Left kidney (tissue), 8 donors: ENCODE measurements around the gene PREX1. TPM values are rescaled to one million over a fixed set of nuclear protein-coding genes. Genes with fewer than 3 reads are reported as not detected.
"Not testable (repeated sequence)": the region's sequence is repeated elsewhere in the genome, so short reads cannot be mapped to it uniquely, and the experiment has no call there.

Experiments
- DNase-seq: peaks from one replicate; pipeline ENCODE4 v3.0.0-alpha.2; 2013
- long read RNA-seq, 8 donors: transcript quantifications; one replicate each; lab custom pipeline, GENCODE V29; 2026
- polyA plus RNA-seq: library from polyadenylated mRNA; unstranded; fragments of 120-200 nt; gene quantifications from one replicate; pipeline ENCODE4 v1.2.1, GENCODE V29; 2013; ENCODE audit not compliant: insufficient read length

Gene PREX1
- polyA plus RNA-seq = 11.7 TPM
- long read RNA-seq, donor 1, full-length matches to known transcripts = 2 of 2 reads
- long read RNA-seq, donor 1, partial matches to known transcripts = 0 of 2 reads
- long read RNA-seq, donor 1, other reads (novel, unspliced or antisense) = 0 of 2 reads
- long read RNA-seq, donor 2, partial matches to known transcripts = 0 of 1 reads
- long read RNA-seq, donor 2, other reads (novel, unspliced or antisense) = 0 of 1 reads
- long read RNA-seq, donor 3, full-length matches to known transcripts = 2 of 2 reads
- long read RNA-seq, donor 3, partial matches to known transcripts = 0 of 2 reads
- long read RNA-seq, donor 3, other reads (novel, unspliced or antisense) = 0 of 2 reads
- long read RNA-seq, donor 4 = 0 reads
- long read RNA-seq, donor 5, partial matches to known transcripts = 0 of 1 reads
- long read RNA-seq, donor 5, other reads (novel, unspliced or antisense) = 0 of 1 reads
- long read RNA-seq, donor 6, partial matches to known transcripts = 0 of 1 reads
- long read RNA-seq, donor 6, other reads (novel, unspliced or antisense) = 0 of 1 reads
- long read RNA-seq, donor 7 = 0 reads
- long read RNA-seq, donor 8 = 0 reads

- DNase-seq = peak; percentile 66
Measured at GRCh38 chr20:48827855-48828733, at the start of gene PREX1. Gene PREX1 (minus strand): TSS chr20:48827999. CDS start chr20:48827860, 139 bp downstream.

DNA sequence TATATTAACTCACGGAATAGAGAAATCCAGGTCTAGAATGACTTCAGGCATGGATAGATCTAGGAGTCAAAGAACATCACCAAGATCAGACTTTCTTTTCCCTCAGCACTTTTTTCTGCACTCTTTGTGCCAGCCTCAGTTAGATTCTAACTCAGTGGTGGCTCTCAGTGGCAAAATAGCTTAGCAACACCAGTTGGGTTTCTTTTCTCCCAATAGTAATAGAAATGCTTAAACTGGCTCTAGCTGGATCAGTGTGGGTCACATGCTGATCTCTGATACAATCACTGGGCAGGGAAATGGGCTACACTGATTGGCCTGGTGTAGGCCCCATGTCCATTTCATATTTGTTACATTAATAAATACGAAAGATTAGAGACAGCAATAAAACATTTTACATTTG is 49.5 kb upstream of the PREX1 start:
- no peak for DNase-seq

DNA sequence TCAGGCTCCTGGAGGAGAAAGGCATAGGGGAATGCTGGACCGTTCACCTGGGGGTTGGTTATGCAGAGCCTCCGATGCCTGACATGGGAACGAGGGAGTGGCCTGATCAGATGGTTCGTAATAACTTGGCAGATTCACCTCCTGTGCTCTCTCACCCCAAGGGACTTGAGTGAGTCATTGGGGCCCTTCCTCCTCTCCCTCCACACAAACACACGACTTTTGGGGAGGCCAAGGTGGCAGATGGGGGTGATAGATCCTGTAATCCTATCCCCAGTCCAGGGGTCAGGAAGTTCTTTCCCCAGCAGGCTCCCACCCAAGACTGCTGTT is 48.1 kb upstream of the PREX1 start:
- no peak for DNase-seq

DNA sequence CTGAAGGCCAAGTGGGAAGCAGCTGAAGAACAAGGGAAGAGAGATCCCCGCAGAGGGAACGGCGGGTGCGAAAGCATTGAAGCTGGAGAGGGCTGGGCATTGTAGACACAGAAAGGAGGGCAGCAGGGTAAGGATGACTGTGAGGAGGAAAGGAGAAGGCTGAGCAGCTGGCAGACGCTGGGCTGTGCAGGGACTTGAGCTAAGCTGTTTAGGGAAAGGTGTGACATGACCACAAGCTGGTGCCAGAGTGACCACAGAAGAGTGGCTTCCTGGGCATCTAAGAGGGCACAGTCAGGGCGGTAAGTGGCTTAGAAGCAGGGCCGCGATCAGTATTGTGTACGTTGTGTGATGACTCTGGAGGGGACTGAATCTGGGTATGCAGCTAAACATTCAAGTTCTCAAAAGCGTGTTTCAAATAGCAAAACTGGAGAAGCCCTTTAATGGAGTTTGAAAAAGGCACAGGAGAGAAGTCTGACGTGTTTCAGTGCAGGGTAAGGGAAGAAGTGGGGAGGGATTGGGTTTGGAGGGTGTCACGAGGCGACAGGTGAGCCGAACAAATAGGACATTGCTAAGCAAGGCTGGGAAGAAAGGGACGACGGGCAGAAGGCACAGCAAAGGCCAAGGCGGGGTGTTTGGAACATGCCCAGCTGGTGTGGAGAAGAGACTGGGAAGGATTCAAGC is 47.6 kb upstream of the PREX1 start:
- no peak for DNase-seq

DNA sequence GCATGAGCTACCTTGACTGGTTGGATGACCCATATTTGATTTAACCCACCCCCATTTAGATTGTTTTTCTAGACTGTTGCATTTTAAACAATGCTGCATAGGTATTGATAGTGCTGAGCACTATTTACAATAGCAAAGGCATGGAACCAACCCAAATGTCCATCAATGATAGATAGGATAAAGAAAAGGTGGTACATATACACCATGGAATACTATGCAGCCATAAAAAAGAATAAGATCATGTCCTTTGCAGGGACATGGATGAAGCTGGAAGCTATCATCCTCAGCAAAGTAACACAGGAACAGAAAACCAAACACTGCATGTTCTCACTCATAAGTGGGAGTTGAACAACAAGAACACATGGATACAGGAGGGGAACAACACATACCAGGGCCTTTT is 41.6 kb upstream of the PREX1 start:
- not testable (repeated sequence) for DNase-seq

- DNase-seq = no peak
Measured at GRCh38 chr20:48866936-48867335, 39.1 kb upstream of the PREX1 start.

GRCh38 chr20:48864738-48865318 is 37.0 kb upstream of the PREX1 start:
- no peak for DNase-seq

DNA sequence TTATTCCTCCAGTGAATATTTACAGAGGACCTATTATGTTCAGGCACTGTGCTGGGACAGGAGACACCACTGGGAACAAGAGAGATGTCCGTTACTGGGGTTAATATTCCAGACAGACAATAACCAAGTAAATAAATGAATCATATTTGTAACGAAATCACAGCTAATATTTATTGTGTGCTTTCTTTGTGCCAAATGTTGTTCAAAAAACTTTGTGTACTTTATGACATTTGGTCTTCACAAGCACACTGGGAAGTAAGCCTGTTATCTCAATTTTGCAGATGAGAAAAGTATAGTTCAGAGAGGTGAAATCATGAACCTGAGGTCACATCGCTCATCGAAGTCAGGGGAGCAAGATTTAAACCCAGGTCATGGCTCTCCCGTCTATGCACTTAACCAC is 36.5 kb upstream of the PREX1 start:
- no peak for DNase-seq

GRCh38 chr20:48862279-48862678 is 34.5 kb upstream of the PREX1 start:
- no peak for DNase-seq

GRCh38 chr20:48861444-48861843 is 33.6 kb upstream of the PREX1 start:
- no peak for DNase-seq

- DNase-seq = no peak
Measured at GRCh38 chr20:48858075-48858790, 30.4 kb upstream of the PREX1 start.

GRCh38 chr20:48856130-48856529 is 28.3 kb upstream of the PREX1 start:
- DNase-seq = no peak

- DNase-seq = no peak
Measured at GRCh38 chr20:48855046-48855445, 27.2 kb upstream of the PREX1 start.

DNA sequence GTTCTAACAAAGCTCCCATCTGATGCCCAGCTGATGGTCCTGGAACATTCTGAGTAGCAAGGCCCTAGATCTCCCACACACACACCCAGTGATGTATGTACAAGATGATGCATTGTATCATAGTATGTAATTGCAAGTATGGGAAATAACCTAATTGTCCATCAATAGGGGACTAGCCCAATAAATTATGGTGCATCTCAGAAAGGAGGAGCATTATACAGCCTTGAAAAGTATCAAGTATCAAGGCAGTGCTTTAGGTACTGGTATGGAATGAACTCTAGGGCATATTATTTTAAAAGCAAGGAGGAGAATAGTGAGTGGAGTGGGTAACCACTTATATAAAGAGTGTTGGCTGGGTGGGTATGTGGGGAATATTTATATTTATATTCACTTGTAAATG is 24.8 kb upstream of the PREX1 start:
- no peak for DNase-seq

DNA sequence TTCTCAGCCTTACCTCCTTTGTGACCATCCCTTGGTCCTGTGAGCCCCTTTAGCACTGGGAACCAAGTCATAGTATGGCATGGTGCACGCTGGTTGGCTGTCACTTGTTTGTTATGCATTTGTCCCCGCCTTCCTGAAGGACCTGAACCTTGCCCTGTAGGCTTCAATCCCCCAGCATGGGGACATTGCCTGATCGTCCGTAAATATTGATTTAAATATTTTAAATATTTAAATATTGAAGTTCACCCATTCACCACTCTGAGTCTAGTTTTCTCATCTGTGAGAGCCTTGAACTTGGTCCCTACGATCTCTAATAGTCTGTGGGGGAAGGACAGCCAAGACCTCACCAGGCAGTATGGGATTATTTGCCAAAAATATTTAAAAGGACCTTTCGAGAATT is 23.8 kb upstream of the PREX1 start:
- DNase-seq = no peak

DNA sequence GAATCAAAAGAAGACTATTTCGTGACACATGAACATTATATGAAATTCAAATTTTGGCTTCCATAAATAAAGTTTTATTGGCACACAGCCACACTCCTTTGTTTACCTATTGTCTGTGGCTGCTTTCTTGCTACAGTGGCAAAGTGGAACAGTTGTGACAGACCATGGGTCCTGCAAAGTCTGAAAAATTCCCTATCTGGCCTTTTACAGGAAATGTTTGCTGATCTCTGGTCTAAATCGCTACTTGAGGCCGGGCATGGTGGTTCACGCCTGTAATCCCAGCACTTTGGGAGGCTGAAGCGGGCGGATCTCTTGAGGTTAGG is 23.1 kb upstream of the PREX1 start:
- no peak for DNase-seq

DNA sequence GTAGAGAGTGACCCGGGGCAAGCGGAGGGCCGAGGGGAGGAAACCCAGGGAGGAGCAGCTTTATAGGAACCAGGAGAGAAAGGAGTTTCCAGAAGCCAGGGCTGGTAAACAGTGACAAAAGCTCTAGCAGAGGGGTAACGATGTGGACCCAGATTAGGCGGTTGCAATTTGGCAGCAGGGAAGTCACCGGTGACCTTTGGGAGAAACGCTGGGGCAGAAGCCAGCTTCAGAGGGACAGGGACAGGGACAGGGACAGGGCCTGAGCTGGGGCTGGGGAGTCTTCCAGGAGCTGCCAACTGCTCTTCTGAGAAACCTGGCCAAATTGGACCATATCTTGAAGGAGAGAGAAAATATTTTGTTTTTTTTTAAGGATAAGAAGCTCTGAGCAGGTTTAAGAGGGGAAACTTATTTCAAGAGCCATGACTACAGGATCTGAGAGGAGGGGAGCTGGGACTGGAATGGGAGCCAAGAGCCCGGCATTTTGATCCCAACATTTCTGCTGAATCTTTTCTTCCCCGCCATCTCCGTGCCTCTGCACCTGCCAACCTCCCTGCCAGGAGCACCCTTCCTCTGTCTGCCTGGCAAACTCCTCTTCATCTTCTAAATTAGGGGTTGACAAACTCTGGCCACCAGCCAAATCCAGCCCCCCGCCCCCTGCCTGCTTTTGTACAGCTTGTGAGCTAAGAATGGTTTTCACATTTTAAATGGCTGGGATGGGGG is 22.6 kb upstream of the PREX1 start:
- no peak for DNase-seq

DNA sequence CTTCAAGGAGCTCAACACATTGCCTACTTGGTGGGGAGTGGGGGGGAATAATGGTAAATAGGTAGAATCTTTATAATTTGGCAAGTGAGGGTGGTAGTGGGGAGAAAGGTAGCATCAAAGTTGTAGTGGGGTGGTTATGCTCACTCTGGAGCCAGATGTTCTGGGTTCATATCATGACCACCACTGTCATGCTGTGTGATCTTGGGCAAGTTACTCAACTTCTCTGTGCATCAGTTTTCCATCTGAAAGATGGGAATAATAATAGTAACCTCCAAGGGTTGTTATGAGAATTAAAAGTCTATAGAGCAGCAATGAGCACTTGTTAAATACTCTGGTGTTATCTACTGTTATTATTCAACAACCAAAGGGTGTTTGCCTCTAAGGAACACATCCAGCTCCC is 22.0 kb upstream of the PREX1 start:
- no peak for DNase-seq

- DNase-seq = no peak
Measured at GRCh38 chr20:48849299-48849698, 21.5 kb upstream of the PREX1 start.

DNA sequence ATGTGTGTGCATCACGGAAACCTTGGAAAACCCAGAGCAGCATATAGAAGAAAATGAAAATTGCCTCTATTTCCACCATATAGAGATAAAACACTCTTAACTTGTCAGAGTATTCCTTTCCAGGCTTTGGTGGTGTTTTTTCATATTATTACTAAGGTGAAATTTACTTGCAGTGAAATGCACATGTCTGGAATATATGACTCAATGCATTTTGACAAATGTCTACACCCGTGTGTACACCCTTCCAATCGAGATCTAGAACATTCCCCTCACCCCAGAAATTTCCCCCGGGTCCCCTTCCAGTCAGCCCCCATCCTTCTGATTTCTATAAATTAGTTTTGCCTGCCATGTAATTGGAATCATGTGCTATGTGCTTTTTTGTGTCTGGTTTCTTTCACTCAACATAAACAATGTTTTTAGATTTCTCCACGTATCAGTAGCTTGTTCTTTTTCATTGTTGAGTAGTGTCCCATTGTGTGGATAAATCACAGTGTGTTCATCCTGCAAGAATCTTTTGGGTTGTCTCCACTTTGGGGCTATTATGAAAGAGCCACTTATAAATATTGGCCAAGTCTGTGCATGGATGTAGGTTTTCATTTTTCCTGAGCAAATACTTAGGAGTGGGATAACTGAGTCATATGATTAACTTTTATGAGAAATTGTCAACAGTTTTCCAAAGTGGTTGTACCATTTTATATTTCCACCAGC is 19.9 kb upstream of the PREX1 start:
- no peak for DNase-seq
